Measurements from ENCODE around the gene EDC4.

GRCh38 chr16:67860589-67861398 is 12.1 kb upstream of the EDC4 start:
- TF ChIP-seq, protein P1, sequence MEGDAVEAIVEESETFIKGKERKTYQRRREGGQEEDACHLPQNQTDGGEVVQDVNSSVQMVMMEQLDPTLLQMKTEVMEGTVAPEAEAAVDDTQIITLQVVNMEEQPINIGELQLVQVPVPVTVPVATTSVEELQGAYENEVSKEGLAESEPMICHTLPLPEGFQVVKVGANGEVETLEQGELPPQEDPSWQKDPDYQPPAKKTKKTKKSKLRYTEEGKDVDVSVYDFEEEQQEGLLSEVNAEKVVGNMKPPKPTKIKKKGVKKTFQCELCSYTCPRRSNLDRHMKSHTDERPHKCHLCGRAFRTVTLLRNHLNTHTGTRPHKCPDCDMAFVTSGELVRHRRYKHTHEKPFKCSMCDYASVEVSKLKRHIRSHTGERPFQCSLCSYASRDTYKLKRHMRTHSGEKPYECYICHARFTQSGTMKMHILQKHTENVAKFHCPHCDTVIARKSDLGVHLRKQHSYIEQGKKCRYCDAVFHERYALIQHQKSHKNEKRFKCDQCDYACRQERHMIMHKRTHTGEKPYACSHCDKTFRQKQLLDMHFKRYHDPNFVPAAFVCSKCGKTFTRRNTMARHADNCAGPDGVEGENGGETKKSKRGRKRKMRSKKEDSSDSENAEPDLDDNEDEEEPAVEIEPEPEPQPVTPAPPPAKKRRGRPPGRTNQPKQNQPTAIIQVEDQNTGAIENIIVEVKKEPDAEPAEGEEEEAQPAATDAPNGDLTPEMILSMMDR (IDR thresholded peaks at IDR 0.05; ENCODE audit: insufficient read depth, low read length, poor library complexity, severe bottlenecking): no peak
- no peak for TF ChIP-seq EZH2phosphoT487 (conservative IDR thresholded peaks at IDR 0.05; ENCODE audit: low read length)

Measured in SU-DHL-6 (cell line).